Measurements from ENCODE around the gene METTL23.

METTL23 gene, protein sequence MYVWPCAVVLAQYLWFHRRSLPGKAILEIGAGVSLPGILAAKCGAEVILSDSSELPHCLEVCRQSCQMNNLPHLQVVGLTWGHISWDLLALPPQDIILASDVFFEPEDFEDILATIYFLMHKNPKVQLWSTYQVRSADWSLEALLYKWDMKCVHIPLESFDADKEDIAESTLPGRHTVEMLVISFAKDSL

GRCh38 chr17:76726776-76727718, at the start of gene METTL23:
METTL23 (plus strand) TSS chr17:76726839; CDS start chr17:76729711, 2,872 bp downstream.
- peak; percentile 33 for DNase-seq

DNA sequence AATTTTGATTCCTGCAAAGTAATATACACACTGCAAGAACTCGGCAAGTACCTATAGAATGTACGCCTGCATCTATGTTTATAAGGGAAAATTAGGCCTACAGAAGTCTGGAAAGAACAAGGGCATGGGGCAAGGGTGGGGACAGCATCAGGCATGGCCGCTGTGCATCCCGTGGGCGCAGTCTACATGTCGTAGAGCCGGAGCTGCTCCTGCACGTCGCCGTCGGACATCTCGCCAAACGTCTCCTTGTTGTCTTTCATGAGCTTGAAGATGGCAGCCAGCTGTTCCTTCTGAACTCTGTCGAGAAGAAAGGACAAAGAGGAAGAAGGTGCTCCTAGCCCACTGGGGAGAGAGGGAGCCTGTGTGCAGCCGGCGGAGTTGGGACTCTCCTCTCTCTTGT, 49.2 kb upstream of the METTL23 start:
- no peak for DNase-seq

- no peak for DNase-seq
Measured at GRCh38 chr17:76678330-76678729, 48.3 kb upstream of the METTL23 start.

- no peak for DNase-seq
Measured at GRCh38 chr17:76679239-76679638, 47.4 kb upstream of the METTL23 start.

- DNase-seq = peak; percentile 37
Measured at GRCh38 chr17:76681222-76682137, 45.2 kb upstream of the METTL23 start.

DNA sequence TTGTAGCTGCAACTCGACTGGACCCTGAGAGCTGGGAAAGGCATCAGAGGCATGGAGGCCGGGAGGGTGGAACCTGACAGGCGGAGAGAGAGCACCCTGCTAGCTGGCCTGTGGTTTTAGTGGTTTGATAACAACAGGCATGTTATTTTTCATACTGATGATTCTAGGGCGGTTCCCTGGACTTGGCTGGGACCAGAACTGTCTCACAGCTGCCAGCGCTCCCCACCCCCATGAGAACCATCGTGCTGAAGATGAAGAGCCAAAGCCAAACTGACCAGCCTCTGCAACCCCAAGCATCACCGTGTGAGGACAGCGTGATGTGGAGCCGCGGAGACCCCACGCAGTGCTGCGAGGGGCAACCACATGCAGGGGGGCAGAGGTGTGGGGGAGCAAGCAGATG, 44.3 kb upstream of the METTL23 start:
- no peak for DNase-seq

DNA sequence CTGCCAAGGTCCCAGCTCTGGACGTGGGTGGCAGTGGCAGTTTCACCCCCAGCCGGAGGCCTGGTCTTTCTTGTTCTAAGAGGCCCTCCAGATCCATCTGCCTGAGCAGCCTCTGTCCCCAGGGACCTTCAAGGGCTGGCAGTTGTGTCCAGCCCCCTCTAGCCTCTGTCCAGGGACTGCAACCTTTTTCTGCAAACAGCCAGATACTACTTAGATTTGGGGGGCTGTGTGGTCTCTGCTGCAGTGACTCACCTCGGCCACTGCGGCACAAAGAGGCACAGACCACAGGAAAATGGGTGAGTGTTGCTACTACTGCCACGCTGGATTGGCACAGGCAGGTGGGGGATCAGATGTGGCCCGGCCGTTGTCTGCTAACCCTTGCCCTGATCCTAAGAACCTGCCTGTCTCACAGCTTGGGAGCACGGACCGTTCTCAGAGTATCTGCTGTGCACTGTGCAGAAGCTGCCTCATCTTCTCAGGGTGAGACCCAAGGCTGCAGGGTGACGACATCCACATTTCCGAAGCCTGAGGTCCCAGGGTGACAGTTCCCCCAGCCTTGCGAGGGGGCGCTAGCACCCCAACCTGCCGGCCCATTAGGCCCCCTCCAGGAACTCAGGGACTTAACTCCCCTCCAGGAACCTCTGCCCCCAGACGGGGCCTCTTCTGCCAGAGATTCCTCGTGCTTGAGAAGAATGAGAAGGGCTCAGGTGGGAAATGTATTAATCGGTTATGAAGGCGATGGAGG, 43.5 kb upstream of the METTL23 start:
- DNase-seq = no peak

DNA sequence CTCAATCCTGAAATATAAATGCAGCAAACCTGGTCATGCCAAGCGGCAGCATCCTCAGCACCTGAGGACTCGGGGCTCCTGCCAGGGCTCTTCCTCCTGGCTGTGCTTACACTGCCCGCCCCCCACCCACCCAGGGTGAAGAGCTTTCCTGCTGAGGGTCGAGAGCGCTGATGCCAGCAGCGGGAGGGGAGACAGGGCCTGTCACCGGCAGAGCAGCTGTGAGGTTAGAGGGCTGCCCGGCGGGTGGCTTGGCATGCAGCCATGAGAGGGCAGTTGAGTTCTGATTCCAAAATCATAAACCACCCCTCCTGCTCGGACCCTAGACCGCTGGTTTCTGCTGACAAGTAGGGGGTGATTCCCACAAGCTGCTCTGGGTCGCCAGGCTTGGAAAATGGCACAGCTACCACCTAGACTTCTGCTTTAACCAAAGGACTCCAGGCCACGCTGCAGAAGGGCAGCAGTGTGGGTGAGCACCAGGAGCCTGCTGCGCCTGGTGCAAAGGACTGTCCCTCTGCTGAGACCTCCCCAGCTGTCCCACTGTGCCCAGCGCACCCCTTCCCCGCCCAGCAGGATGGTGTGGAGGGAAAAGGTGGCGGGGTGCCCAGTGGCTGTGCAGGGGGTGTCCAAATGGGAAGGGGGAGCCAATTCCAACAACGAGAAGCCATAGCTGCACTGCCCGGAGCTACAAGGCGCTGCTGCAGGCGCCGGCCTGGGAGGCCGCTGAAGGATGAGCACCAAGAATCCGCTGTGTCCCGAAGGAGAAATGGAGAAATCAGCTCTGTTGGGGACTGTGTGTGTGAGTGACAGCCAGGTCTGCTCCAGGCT, 42.5 kb upstream of the METTL23 start:
- no peak for DNase-seq

GRCh38 chr17:76684756-76685155, 41.9 kb upstream of the METTL23 start:
- DNase-seq = no peak

GRCh38 chr17:76685366-76685765, 41.3 kb upstream of the METTL23 start:
- no peak for DNase-seq

- DNase-seq = no peak
Measured at GRCh38 chr17:76685846-76686245, 40.8 kb upstream of the METTL23 start.

DNA sequence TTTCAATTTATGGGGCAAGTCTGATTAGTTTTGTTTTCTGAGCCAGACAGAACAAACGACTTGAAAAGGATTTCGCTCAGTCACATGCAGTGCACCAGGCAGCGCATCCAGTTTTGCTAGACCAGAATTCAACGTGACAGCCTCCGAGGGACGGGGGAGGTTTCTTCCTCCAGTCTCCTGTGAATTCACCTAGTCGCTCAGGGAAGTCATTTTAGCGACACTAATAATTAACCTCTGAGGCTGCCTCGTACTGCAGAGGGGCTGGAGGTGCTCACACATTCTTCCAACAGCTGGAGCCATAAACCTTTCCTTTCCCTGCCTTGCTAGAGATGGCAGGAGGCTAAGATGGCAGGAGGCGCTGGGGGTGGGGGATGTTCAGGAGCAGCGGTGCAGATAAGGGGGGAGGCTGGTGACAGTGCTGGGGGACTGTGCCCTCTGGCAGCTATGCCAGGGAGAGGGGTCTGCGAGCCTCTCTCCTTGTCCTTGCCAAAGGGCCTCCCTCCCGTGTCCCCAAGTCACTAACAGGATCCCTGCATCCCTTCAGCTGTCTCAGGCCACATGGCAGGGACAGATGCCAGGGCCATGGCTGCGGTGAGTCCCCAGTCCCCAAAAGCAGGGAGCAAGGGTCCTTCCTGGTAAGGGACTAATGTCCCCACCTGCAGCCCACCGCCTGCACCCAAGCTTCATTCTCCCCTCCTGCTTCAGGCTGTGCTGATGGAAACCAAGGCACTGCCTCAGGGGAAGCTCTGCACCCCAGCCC, 39.9 kb upstream of the METTL23 start:
- DNase-seq = no peak

- no peak for DNase-seq
Measured at GRCh38 chr17:76687298-76688164, 39.1 kb upstream of the METTL23 start.

DNA sequence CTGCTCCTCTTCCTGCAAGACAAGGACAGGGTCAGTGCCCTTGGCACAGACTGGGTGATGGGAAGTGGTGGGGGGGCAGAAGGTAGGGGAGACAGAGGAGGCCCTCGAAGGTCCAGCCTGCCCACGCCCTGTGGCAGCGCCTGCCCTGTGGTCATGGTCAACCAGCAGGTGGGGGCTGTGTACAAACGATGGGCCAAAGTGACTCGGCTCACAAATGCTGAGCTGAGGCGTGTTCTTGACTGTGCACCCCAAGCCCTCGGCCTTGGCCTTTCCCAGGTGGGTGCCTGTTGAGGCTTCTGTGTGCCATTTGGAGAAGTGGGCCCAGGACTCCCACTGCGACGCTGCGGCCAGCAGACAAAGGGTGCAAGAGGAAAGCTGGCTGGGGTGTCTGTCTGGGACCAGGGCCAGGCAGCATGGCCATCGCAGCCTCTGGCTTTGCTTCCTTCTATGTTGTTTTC, 38.4 kb upstream of the METTL23 start:
- no peak for DNase-seq

DNA sequence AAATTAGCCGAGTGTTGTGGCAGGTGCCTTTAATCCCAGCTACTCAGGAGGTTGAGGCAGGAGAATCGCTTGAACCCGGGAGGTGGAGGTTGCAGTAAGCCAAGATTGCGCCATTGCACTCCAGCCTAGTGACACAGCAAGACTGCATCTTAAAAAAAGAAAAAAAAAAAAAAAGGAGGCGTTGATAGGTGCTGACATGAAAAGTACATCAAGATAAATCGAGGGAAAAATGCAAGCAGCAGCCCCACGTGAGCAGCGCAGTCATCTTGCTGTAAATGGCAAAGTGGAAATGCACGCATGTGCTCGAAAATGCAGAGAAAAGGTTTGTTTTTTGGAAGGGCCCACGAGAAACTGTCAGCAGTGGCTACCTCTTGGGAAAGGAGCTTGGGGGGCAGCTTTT, 36.8 kb upstream of the METTL23 start:
- DNase-seq = no peak

GRCh38 chr17:76690596-76691280, 35.9 kb upstream of the METTL23 start:
- DNase-seq = no peak

GRCh38 chr17:76691379-76692191, 35.1 kb upstream of the METTL23 start:
- no peak for DNase-seq

Data from GF-D8 (cell line).